GM19438 (cell line): Measurements from ENCODE around the gene C1QTNF12.

Experiments used
- ATAC-seq: cut with Tn5 transposase; IDR thresholded peaks from one replicate; pipeline ENCODE4 v1.9.1; 2021; ENCODE audit warnings: low read depth; ENCODE audit not compliant: unreplicated experiment

C1QTNF12 gene

DNA sequence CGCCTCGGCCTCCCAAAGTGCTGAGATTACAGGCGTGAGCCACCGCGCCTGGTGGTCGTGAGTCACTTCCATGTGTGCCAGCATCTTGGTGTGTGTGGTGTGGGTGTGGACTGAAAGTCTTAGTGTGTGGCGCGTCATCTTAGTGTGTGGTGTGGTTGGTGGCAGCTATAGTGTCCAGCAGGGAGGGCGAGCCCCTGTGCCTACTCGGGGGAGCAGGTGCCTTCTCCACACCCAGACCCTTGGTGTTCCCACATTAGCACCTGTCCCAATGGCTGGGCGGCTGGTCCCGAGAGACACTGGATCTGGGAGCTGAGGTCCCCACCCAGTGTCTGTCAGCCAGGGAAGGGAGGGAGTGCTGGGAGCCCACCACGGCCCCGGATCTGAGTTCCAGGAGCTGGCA, 36.5 kb upstream of the C1QTNF12 start:
- no peak for ATAC-seq

GRCh38 chr1:1281533-1282321, 35.2 kb upstream of the C1QTNF12 start:
- ATAC-seq = no peak

DNA sequence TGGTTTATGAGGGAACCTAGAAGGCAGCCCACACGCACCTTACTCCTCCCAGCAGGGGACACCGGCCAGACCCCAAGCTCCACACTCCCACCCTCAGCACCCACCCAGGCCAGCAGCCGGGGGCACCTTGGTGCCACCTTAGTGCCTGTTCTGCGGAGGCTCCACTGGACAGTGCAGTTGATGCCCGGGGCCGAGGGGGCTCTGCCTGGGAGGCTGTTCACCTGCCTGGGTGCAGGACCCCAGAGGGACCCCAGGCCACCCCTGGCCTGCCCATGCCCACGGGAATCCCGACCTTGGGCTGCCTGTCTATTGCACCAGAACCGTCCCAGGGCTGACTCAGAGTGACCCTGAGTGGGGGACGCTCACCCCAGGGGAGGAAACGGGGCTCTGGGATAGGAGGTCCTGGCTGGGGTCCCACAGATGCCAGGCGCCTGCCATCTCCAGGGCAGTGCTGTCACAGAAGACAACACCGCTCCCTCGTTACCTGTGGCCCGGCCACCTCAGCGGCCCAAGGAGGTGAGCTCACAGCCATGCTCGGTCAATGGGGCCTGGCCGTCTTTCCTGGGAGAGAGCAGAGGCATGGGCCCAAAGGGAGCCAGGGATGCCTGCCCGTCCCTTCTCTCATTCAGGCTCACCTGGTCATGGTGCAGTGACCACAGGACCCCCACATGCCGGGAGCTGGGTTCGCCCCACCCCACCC, 34.4 kb upstream of the C1QTNF12 start:
- ATAC-seq = no peak

DNA sequence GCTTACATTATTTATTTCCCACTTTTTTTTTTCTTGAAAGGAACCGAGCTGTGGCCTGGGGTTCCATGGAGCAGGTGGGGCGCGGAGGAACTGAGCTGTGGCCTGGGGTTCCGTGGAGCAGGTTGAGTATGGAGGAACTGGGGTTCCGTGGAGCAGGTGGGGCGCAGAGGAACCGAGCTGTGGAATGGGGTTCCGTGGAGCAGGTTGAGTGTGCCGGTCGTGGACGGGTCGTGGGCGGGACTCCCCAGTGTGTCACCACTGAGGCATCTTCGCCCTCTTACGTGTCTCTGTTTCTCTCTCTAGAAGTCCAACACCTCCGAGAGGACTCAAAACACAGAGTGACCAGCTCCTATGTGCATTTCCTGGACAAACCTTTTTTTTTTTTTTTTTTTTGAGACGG, 32.5 kb upstream of the C1QTNF12 start:
- no peak for ATAC-seq

GRCh38 chr1:1278620-1279019, 32.1 kb upstream of the C1QTNF12 start:
- ATAC-seq = no peak

DNA sequence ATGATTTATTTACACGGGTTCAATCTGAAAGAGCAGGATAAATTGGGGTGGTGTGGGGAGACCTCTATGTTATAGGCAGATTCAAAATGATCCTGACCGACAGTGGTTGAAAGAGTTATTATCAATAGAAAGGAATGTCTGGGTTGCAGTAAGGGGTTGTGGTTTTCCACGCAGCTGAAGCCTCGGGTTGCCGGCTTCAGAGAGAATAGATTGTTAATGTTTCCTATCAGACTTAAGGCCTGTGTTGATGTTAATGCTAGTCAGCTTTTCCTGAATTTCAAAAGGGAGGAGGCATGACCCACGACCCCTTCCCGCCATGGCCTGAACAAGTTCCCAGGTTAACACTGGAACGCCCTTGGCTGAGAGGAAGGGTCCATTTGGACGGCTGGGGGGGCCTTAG, 29.3 kb upstream of the C1QTNF12 start:
- no peak for ATAC-seq

DNA sequence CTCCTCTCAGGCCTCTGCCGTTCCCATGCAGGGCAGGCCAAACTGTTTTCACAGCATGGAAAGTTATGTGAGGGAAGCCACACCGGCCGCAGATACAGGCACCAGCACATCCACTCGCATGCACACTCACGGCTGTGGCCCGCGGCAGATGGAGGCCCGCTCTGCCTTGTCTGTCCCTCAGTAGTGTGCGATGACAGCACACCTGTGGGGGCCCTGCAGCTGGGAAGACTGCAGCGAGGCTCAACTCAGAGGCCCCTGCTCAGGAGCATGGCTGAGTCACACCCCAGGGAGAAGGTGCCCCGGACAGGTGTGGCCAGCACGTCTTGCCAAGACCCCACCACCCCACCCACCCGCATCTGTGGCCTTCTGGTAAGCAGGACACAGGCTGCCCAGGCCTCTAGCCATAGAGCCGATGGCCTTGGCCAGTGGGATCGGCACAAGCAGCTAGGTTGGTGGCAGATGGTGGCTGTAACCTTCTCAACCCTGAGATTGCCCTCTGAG, 28.5 kb upstream of the C1QTNF12 start:
- ATAC-seq = no peak

- peak; percentile 11 for ATAC-seq
These were observed 27.9 kb upstream of the C1QTNF12 start for GRCh38 chr1:1274299-1274930.

DNA sequence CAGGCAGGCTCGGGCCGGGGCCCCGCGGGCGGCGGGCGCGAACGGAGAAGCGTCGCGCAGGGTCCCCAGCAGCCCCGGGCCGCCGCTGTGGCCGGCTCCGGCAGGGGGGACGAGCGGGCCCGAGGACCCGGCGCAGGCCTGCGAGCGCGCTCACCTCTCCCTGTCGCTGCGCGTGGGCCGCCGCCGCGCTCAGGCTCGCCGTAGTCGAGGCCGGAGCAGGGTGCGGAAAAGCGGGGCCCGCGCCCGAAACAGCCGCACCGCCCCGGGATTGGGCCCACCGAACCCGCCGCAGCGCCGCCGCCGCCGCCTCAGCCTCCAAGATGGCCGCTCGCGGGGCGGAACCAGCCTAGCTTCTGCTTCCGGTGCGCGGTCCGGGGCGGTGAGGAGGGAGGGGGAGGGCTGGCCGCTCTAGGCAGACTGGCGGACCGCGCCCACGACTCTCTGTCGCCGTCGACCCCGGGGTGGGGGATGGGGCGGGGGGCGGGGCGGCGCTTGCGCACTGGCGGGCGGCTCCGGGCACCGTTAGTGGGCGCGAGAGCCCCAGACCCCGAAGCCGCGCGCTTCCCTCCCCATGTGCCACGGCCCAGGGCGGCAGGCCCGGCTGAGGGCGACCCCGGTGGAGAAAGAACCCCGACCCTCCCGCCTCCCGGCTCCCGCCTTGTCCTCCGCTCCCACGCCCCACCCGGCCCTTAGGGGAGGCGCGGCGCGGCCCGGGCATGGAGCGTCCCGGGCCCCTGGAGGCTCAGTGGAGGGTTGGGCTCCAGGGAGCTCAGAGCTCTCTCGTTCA, 27.2 kb upstream of the C1QTNF12 start, which contains the start of gene UBE2J2:
TSS of gene UBE2J2 (minus strand) at position 343 of the 787 bp plus-strand sequence. CDS start 5,862 bp downstream, outside the sequence.
- ATAC-seq = peak; percentile 76

GRCh38 chr1:1273209-1273511, 26.6 kb upstream of the C1QTNF12 start:
- no peak for ATAC-seq

DNA sequence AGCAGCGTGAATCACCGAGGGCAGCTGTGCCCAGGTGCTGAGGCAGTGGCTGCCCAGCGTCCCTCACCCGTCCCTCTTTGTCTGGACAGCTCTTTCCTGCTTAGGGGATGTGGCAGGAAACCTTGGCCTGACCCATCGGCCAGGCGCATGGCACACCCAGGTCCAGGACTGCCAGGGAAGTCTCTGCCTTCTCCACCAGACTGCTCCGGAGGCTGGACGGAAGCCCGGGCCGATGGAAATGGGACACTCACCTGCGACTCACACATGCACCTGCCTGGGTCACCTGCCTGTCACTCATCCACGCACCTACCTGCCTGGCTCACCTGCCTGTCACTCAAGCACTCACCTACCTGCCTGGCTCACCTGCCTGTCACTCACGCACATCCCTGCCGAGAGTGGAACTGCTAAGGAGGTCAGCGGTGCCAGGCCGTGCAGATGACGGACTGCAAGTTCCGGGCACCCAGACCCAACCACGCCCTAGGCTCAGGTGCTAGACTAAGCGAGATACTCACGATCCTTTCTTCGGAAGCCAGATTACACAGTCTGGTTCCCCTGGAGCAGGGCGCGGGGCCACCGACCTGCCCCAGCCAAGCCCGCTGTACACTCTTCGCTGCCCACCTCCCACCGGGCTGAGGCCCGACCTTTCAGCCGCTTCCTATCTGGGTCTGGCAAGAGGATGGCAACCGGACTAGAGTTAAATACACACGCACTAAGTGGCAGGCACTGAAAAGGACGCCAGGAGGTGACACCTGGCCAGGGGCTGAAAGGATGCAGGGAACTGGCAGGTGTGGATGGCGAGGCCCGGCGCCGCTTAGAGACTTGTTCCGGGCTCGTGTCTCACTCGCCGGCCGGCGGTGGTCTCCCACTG, 26.1 kb upstream of the C1QTNF12 start:
- ATAC-seq = no peak

GRCh38 chr1:1270813-1271212, 24.3 kb upstream of the C1QTNF12 start:
- no peak for ATAC-seq

DNA sequence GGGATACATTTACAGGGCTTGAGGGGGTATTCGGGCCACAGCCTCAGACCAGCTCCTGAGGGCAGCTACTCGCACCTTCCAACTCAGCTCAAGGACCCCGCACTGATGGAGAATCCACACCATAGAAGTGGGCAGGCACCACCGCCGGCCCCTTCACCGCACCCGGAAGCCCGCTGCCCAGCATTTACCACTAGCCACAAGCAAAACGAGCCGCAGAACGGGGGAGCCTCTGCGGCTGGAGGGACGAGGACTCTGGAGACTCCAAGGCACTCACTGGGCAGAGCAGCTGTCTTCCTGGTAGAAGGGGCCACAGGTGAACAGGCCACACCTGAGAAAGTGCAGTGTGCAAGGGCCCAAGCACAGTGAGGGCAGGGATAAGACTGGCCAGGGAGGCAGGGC, 21.8 kb upstream of the C1QTNF12 start:
- ATAC-seq = no peak

DNA sequence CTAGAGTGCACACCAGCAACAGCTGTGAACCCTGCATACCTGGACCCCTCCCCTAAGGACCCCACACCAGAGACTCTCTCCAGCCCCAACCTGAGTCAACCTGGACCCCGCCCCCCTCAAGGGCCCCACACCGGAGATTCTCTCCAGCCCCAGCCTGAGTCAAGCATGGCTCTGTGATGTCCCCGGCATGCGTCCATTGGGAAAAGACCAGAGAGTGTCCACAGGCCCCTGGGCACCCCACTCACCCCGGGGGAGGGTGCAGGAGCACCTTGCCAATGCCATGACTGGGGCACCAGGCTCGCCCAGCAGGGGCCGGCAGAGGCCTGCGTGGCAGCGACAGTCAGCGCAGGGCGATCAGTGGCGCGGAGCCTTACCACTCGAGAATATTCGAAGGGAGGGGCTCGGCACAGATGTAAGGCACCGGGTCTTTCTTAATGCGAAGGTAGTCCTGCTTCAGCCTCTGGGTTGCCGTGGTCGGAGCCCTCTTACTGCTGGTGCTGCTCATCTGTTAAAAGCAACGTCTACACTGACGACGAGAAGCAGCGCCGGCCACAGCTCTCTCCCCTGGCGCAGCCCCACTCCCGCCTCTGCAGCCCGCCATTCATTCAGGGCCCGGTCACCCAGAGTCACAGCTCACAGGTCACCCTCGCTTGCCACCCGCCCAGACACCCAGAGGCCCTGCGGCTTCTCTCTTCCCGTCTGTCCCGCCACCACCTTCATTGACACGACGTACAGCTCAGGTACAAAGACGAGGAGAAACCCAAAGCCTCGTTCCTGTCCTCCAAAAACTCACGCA, 21.2 kb upstream of the C1QTNF12 start:
- no peak for ATAC-seq

DNA sequence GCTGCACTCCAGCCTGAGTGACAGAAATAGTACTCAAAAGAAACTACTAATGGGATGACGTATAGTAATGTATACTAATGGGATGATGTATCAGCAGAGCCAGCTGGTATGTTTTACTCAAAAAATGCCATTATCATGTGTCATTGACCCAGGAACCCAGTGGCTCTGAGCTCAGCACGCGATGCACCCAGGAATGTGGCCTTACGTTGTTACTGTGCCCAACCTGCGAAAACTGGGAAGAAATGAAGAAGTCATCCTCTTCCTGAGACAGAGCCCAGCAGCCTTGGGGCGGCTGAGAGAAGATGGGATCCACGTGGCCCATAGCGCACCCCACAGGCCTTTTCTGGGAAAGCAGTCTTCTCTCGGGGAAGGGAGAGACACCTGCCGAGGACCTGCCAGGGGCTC, 18.3 kb upstream of the C1QTNF12 start:
- no peak for ATAC-seq

DNA sequence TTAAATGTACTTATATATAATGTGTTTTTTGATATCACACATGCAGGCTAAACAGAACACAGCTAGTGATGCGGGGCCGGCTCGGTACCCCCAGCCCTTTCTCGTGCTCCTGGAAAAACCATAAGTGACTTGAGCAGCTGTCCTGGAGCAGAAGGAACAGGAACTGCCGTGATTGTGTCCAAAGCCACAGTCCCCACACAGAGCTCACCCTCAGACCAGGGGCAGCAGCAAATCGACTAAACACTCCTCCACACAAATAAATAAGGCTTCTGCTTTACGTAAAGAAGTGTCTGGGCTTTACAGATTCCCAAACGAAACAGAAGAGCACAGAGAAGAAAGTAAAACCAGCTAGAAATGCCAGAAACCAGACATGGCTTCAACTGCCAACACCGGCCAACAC, 17.5 kb upstream of the C1QTNF12 start:
- no peak for ATAC-seq

- no peak for ATAC-seq
These were observed 16.2 kb upstream of the C1QTNF12 start for GRCh38 chr1:1262758-1263157.

- no peak for ATAC-seq
These were observed 15.5 kb upstream of the C1QTNF12 start for GRCh38 chr1:1262071-1262470.
